K562 treated with DMSO at 1 percent for 24 hours (cell line): Measurements from ENCODE around the gene ATP6V0D1. TPM values are rescaled to one million over a fixed set of nuclear protein-coding genes. Genes with fewer than 3 reads are reported as not detected.

Experiments used
- total RNA-seq: library from RNA; unstranded; fragments of 300-600 nt; gene quantifications from 2 replicates; pipeline ENCODE4 v1.2.3, GENCODE V29; 2022; ENCODE audit warnings: low read depth; ENCODE audit not compliant: insufficient read depth

The ATP6V0D1 gene
- total RNA-seq: 204 and 205 TPM in 2 replicates

DNA sequence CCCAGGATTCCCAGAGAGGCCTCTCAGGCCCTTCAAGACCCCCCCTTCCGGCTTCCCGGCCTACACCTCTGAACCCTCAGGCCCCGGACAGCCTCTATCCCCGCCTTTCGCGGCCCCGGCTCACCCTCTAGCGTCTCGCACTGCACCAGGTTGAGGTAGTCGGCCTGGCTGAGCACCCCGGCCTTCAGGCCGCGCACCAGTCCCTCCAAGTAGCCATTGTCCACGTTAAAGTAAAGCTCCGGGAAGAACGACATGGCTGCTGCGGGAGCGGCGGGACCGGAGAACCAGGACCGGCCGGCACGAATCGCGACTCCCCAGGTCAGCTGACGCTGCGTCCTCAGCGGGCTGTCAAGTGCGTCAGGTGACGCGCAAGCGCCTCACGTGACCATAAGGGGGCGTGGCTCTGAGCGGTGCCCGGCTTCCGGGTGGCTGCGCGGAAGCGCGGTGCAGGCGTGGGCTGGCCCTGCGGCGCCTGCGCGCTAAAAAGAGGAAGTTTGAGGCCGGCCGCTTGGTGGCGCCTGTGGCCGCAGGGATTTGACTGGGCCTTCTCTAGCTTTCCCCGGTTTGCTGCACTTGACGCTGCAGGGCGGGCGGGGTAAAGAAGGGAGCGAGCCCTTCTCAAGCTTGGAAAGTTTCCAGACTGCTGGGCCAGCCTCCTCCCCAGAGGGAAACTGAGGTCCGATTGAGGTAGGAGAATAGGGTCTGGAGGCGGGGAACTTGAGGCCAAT is at the start of gene ATP6V0D1:
Gene ATP6V0D1, minus strand, starts transcription at position 325 of the 728 bp plus-strand sequence. Its CDS starts 71 bp downstream, at position 254.

DNA sequence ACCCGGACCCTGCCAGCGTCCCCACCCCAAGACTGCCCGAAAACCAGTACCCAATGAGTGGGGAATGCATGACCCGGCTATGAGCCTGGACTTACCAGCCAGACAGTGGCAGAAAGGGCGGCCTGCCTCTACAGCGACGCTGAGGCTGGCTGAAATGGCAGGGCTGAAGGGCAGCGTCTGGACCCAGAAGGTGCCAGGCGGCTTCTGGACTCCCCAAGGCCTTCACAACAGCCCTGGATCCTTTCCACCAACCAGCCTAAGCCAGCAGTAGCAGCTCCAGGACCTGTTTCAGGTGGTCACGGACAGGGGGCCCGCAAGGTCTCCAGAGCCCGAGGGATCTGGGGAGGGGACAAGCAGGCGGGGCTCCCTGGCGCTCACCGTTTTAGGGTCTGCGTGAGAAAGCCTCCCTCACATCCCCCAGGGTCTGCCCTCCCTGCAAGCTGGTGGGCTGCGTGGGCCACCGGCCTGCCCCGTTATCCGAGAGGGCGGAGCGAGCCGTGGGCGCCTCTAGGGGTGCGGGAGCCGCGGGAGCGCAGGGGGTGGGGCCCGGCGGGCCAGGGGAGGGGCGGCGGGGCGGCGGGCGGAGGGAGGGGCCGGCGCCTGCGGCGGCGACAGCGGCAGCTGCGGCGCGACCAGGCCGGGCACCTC is 47.4 kb upstream of the ATP6V0D1 start, which contains the start of gene RIPOR1:
Gene RIPOR1, plus strand, starts transcription at position 608 of the 648 bp plus-strand sequence. CDS start 9,618 bp downstream, outside the sequence.

DNA sequence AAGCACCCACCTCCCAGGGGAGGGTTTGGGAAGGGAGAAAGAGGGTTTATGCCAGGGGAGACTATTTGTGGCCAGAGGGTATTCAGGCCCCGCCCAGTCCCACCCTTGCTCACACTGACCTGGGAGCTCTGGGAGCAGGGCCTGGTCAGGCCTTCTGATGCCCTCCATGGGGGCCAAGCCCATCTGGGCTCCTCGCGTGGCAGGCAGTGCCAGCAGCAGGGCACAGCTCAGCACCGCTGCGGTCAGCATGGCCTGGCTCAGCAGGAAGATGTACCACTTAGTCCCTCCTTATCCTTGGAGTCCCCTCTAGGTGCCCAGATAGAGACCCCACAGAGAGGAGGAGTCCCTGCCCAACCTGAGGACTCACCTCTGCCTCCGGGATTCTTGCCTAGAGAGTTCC is 2.2 kb upstream of the ATP6V0D1 start, which contains the start of gene AGRP:
Gene AGRP, minus strand, starts transcription at position 398 of the 400 bp plus-strand sequence. Its CDS starts 149 bp downstream, at position 249.

DNA sequence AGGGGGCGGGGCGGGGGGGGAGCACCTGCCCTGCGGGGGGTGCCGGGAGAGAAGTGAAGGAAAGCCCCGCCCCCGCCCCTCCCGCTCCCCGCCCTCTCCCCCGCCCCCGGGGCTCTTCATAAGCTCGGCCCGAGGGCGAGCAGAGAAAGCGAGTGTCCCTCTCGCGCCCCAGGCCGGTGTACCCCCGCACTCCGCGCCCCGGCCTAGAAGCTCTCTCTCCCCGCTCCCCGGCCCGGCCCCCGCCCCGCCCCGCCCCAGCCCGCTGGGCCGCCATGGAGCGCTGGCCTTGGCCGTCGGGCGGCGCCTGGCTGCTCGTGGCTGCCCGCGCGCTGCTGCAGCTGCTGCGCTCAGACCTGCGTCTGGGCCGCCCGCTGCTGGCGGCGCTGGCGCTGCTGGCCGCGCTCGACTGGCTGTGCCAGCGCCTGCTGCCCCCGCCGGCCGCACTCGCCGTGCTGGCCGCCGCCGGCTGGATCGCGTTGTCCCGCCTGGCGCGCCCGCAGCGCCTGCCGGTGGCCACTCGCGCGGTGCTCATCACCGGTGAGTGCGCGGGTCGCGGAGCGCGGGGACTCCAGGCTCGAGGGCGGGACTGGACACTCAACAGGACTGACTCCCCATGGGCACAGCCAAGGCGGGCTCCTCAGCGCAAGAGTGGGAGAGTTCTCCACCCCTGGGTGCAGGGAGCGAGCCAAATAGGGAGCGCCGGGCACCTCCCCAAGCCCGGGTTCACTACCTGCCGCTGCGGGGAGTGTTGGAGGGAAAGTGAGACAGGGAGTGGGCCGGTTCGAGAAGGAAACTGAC is 49.8 kb downstream of the ATP6V0D1 start, which contains the start of gene HSD11B2:
Gene HSD11B2, plus strand, starts transcription at position 145 of the 798 bp plus-strand sequence. Its CDS starts 128 bp downstream, at position 273.

DNA sequence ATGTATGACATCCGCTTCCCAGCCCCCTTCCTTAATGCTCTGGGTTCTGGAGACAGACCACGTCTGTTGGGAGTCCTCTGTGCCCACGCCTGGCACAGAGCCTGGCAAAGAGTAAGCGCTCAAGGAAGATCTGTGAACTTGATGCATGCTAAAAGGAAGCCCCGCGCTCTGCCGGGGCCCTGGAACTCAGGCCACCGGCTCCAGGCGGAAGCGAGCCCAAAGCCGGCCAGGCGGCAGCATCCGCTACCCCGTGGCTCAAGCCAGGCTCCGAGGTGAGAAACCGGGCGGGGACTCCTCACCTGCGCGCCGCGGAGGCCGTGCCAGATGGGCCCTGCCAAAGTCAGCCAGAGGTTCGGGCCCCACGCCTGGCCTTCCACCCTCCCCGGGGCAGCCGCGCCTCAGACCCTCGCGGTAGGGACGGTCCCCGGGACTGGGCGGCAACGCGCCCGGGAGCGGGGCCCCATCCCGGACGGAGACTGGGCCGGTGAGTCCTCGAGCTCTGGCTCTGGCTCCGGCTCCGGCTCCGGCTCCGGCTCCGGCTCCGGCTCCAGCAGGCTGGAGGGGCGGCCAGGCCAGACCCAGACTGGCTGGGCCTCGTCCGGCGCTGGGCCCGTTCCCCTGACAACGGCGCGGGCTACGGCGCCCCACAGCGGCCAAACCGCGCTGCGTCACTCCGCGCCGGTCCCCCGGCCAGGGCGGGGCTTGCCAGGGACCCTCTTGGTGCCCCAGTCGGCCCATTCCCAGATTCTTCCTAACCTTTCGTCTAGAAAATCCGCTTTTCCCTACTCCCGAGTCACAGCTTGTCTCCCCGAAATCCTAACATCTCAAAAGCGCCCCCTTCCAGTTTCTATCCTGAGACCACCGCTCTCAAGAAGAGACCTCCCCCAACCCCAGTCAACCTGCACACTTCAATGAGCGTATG is 64.8 kb downstream of the ATP6V0D1 start, which contains the start of gene ZDHHC1:
Gene ZDHHC1, minus strand, starts transcription at position 606 of the 922 bp plus-strand sequence. CDS start 8,702 bp downstream, outside the sequence.

DNA sequence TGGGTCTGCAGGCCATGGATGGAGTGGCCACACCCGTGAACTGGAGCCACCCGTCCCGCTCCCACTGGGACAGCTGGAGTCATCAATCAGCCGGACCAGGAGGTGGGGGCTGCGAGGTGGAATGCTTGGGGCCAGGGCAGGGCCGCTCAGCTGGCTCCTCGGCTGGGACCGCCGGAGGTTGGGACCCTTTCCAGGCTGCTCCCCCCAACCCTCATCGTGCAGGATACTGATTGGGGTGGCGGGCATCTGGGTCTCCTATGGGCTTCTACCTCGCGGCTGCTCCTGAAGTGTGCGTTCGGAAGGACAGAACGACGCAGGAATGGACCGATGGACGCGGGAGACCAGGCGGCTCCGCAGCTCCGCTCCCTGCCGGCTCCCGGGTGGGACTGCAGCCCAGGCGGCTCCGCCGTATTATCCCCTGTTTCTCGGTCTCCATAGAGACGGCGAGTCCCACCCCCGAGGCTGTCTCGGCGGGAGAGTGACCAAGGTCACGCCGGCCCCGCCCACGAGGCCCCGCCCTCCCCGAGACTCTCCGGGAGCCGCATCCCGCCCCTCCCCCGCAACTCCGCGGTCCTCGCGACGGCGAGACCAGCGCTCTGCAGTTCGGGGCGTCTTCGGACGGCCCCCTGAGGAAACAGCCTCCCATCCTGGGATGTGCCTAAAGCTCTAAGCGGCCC is 87.7 kb downstream of the ATP6V0D1 start, which contains the start of gene TPPP3:
Gene TPPP3, minus strand, starts transcription at position 388 of the 677 bp plus-strand sequence. CDS start 2,387 bp downstream, outside the sequence.

Other genes starting within 250 kb of the ATP6V0D1 start
- 49.4 and 55.6 TPM in 2 replicates for gene FHOD1, start 233.7 kb downstream of the ATP6V0D1 start, total RNA-seq
- 2.0 and 2.4 TPM in 2 replicates for gene SLC9A5, start 232.2 kb downstream of the ATP6V0D1 start, total RNA-seq
- 22.7 and 31.6 TPM in 2 replicates for gene PLEKHG4, start 201.6 kb downstream of the ATP6V0D1 start, total RNA-seq
- gene KCTD19, start 154.4 kb downstream of the ATP6V0D1 start, total RNA-seq: 0.22 and 2.7 TPM in 2 replicates
- 0.15 TPM in 1 of 2 replicates, not detected in the other for gene LRRC36, start 154.3 kb downstream of the ATP6V0D1 start, total RNA-seq
- gene TPPP3, start 87.7 kb downstream of the ATP6V0D1 start, total RNA-seq: 0.61 TPM in 1 of 2 replicates, not detected in the other
- gene ZDHHC1, start 64.7 kb downstream of the ATP6V0D1 start, total RNA-seq: 0.24 and 0.64 TPM in 2 replicates
- 0.28 TPM in 1 of 2 replicates, not detected in the other for gene HSD11B2, start 50.0 kb downstream of the ATP6V0D1 start, total RNA-seq
- not detected in 2 replicates for gene AGRP, start 2.4 kb upstream of the ATP6V0D1 start, total RNA-seq
- 13.1 and 20.4 TPM in 2 replicates for gene RIPOR1, start 47.7 kb upstream of the ATP6V0D1 start, total RNA-seq
- 36.6 and 38.1 TPM in 2 replicates for gene CTCF, start 81.4 kb upstream of the ATP6V0D1 start, total RNA-seq
- gene CARMIL2, start 164.0 kb upstream of the ATP6V0D1 start, total RNA-seq: 2.0 TPM in 2 replicates
- 51.6 and 54.9 TPM in 2 replicates for gene ACD, start 179.1 kb upstream of the ATP6V0D1 start, total RNA-seq
- 1.3 and 4.6 TPM in 2 replicates for gene PARD6A, start 179.8 kb upstream of the ATP6V0D1 start, total RNA-seq
- 17.9 and 18.4 TPM in 2 replicates for gene ENKD1, start 185.6 kb upstream of the ATP6V0D1 start, total RNA-seq
- gene C16orf86, start 185.7 kb upstream of the ATP6V0D1 start, total RNA-seq: 1.1 and 2.5 TPM in 2 replicates
- 19.9 and 22.5 TPM in 2 replicates for gene GFOD2, start 238.2 kb upstream of the ATP6V0D1 start, total RNA-seq